HG03280 (cell line): Measurements from ENCODE around the gene AQP10.
"Not testable (repeated sequence)": the region's sequence is repeated elsewhere in the genome, so short reads cannot be mapped to it uniquely, and the experiment has no call there.

Experiments used
- ATAC-seq: cut with Tn5 transposase; IDR thresholded peaks from one replicate; pipeline ENCODE4 v1.9.1; 2021; ENCODE audit warnings: mild to moderate bottlenecking, moderate library complexity; ENCODE audit not compliant: unreplicated experiment

The AQP10 gene

DNA sequence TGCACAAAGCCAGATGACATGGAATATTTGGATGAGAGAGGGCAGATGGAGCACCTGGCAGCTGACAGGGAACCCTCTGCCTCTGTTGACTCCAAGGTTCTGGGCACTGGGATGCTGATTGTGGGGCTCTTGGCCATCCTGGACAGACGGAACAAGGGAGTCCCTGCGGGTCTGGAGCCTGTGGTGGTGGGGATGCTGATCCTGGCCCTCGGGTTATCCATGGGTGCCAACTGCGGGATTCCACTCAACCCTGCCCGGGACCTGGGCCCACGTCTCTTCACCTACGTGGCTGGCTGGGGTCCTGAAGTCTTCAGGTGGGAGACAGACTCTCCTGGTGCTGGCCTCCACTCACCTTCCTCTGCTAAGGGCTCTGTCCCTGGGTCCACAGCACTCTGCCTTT, 2.6 kb downstream of the AQP10 start:
- ATAC-seq: no peak

DNA sequence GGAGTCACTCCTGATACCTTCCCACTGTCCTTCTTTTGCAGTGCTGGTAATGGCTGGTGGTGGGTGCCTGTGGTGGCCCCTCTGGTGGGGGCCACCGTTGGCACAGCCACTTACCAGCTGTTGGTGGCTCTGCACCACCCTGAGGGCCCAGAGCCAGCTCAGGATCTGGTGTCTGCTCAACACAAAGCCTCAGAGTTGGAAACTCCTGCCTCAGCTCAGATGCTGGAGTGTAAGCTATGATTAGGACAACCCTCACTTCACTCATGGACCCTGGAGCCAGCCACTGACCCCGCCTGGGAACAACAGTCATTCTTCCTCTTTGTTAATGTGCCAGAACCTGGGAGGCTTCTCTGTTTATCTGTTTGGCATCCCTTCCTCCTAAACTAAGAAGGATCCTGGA, 3.3 kb downstream of the AQP10 start:
- no peak for ATAC-seq

DNA sequence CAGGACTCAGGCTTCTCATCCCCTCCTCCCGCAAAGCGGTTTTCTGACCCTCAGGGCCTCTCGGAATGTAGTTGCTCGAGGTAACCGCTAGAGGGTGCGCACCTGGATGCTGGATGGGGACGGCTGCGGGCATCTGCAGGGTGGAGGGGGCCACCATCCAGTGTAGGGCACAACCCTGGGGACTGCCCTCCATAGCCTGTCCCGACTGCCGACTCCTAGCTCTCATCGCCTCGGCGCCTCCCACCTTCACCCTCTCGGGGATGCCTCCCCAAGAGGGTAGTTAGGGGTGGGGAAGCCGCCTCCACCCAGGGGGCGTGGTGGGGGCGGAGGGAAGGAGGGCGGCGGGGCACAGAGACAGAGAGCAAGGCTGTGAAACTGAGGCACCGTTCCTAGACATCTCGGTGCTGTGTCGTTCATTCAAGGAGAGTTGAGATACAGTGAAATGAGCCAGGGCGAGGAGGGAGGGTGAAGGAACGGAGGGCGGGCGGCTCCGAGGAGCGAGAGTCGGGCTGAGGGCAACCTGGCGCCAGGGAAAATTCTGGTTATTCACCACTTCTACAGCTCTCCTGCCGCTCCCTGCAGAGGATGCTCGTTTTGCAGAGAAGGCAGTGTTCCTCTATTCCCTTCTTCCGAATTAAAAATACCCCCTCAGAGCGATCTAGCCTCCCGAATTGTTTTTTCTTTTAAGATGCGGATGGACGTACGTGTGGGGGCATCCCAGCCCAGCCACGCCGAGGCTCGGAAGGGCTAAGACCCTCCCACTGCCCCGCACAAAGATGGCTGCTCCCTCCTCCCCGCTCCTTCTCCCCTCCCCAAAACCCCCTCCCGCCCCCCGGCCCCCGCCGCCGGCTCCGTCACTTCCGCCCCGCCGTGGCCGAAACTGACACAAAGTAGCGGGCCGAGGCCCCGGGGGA, 4.0 kb downstream of the AQP10 start, which contains the start of gene ATP8B2:
Gene ATP8B2, plus strand, starts transcription at position 857 of the 914 bp plus-strand sequence. CDS start 2,617 bp downstream, outside the sequence.
- ATAC-seq: no peak

DNA sequence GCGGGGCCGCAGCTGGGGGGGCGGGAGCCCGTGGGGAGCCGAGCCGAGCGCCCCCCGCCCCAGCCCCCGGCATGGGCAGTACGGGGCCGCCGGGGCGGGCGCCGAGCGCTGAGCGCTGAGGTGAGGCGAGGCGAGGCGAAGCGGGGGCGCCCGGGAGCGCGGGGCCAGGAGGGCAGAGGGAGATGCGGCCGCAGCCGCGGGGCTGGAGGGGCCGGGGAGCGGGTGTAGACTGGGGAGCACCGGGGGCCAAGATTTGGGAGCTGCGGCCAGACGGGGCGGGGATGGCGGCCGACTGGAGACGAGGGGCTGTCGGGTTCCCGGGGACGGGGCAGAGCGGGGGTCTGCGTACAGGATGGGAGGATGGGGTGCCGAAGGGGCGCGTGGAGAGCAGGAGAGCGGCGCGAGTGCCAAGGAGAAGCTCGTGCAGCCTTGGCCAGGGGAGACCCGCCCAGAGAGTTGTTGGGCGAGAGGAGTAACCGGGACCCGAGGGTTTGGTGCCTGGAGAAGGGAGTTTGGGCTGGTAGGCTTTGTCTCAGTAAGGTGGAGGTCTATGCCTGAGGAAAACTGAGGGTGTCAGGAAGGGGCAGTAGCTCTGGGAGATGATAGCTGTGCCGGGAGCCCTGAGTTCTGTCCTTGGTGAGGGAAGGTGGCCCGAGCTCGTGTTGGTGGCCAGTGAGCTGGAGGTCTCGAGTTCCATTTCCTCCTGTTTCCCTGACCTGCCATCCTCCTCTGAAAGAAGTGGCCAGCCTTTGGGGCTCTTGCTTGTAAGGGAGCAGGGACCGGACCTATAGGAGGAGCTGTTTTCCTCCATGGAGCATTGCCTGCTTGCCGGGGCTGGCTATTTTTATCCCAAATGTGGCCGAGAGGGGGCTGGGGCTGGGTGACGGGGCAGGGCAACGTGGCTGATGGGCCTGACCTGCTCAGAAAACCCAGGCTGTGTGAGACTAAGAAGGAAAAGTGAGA, 5.0 kb downstream of the AQP10 start:
- no peak for ATAC-seq

DNA sequence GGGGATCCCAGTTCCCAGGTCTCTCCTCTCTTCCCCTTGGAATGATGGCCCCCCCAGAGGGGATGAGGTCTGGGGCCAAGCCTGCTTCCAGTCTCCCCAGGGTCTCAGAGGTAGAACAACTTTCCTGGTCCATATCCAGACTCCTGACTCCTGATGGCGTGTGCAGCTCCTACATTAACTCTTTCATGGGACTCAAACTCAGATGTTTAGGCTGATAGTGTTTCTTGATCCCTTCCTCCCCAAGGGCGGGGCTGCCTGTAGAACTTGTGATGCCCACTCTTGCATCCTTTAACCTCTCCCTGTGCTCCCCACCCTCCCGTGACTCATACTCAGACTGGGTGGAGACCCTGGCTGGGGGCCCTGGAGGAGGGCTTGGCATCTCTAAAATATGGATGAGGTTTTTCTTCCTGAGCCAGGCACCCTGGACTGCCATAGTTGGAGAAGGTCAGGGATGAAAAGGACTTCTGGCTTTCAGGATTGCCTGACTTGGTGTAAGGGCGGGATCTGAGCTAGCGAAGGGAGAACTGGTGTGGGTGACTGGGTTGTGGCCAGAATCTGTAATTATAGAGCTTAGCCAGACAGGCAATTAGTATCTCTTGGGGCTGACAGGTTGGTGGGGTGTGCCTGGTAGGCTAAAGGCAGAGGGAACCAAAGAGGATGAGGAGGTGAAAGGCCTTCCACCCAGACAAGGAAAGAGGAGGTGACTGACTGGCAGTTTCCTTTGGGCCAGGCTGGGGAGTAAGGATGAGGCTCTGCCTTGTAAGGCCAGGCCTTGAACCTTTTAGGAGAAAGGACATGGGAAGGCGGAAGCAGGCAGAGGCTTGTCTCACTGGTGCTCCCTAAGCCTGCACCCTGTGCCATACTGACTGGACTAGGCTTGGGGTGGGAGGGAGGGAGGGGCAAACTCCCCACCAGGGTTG, 5.9 kb downstream of the AQP10 start:
- no peak for ATAC-seq

DNA sequence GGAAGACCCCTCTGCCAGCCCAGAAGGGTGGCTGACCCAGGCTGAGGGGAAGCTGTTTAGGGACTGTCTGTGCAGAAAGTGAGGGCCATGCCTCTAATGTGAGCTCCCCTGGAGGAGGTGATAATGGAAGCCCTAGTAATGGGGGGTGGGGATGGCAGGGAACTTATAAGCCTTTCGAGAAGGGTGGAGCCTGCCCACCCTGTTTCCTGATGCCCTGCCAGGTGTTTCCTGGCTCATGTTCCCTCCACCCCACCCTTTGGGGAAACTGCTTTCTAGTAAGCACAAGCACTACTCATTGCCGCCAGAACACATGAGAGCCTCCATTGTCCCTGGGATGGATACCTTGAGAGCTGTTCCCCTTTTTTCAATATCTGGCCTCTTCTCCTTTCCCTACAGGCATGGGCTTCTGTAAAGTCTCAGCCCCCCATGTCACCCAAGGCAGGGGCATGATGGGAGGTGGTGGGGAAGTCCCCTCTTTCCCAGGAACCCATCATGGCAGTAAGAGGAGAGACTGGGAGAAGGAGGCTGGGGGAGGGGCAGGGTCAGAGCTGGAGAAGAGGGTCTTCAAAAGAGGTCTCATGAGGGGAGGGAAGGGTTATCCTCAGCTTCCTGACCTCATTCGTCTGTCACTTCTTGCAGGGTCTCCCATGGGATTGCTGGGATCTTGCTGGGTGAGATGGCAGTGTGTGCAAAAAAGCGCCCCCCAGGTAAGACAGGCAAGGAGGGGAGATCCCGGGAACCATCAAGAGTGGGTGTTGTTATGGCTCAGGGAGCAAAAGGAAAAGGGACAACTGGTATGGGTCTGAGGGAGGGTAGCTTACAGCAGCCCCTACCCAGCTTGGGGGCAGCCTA, 6.8 kb downstream of the AQP10 start:
- ATAC-seq: no peak

DNA sequence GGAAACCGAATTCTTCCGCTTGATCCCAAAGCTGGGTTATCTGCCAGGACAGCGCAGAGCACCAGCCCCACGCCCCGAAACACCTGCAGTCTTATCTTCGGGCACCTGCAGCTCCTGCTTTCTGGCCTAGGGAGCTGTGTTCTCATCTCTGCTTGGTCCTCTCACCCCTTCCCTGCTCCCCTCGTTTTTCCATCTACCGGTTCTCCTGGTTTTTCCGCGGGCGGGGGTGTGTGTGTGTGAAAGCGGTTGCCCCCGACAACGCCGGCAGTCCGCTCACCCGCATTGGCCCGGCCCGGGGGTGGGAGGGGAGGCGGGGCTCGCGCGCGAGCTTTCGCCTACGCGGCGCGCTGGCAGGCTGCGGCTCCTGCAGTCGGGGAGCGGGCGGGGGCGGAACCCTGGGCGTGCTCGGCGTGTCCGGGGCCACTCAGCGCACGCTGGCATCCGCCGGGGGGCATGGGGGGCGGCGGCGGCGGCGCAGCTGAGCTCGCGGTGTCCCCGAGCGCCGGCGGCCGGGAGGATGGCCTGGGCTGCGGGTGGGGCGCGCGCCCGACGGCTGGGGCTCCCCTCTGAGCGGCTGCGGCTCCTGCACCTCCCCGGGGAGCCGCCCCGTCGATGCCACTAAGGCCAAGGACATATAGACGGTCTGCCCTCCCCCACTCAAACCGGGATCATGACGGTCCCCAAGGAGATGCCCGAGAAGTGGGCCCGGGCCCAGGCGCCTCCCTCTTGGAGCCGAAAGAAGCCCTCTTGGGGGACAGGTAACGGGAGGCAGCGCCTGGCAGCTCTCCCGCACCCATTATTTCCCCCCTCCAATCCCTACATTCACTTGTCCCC, 7.6 kb downstream of the AQP10 start:
- peak; percentile 53 for ATAC-seq

DNA sequence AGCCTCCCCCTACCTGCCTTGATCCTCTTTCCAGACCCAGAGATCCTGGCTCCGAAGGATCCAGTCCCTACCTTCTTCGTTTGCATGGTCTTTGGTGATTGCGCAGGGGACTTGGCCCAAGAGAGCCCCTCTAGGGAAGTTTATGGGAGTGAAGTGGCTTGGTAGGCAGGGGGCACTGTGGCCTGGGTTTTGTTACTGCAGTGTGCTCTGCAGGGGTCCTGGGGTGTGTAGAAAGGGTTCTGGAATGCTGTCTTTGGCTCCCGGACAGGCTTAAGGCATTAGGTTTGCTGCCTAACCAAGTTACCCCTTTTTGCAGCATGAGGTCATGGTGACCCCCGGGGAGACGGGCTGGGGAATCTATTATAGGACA, 8.2 kb downstream of the AQP10 start:
- ATAC-seq: no peak

DNA sequence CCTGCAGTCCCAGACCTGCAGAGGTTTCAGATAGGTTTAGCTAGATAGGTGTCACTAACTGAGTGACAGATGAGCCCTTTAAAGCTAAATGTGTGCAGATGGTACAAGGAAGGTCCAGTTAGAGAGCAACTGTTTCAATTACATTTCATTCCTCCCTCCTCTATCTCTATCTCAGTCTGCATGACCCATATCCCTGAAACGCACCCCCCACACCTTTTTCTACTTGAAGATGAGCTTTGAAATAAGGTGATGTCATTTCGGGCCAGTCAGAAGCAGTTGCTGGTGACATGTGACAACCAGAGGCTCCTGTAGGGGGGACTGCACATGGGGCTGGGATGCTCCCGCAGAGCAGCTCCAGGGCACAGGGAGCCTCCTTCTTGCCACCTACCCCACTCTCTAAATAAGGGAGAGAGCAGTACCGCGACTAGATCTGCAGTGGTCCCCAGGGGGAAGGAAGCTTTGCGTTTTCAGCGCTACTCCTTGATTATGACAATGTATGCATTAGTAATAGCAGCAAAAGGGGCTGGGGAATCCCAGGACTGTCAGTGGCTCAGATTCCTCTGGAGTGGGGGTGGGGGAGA, 8.7 kb downstream of the AQP10 start:
- ATAC-seq: no peak

DNA sequence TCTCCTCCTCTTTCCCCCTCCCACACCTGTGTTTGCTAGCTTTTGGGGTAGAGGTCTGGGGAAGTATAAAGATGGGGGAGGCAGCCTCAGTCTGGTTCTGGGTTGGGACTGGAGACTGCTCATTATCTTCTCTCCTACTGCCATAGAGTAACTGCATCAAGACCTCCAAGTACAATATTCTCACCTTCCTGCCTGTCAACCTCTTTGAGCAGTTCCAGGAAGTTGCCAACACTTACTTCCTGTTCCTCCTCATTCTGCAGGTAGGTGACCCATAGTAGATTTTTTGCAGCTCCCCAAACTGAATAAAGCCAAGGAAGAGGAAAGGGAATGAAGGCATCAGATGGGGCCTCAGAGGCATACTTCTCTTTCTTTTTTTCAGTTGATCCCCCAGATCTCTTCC, 9.8 kb downstream of the AQP10 start:
- no peak for ATAC-seq

DNA sequence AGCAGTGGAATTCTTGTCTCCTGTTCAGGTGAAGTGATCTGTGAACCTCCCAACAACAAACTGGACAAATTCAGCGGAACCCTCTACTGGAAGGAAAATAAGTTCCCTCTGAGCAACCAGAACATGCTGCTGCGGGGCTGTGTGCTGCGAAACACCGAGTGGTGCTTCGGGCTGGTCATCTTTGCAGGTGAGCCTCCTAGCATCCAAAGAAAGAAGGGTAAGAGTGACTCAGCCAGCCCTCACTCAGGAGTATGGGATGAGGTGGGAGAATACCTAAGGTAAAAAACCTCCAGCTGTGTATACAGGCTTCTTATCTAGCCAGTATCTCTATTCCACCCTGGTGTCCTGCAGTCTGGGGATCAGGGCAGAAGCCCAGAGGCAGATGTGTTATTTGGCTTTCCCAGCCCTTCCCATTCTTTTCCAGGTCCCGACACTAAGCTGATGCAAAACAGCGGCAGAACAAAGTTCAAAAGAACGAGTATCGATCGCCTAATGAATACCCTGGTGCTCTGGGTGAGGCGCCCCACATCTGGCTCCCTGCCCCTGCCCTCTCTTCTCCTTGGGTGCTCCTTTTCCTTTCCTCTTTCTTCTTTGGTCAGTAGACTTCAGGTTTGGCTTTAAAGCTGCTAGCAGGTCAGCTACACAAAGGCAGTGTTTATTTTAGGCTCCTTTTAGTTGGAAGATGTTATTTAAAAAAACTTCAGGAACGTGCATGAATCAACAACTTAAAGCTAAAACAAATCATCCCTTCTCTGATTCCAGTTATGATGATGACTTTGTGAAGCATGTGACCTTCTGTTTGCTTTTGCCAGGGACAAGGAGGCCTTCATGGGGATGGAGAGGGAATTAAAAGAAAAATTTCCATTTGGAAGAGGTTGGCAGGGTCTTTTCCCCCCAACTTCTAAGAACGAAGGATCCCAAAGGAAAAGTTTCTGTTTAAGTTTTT, 13.5 kb downstream of the AQP10 start:
- ATAC-seq: no peak

DNA sequence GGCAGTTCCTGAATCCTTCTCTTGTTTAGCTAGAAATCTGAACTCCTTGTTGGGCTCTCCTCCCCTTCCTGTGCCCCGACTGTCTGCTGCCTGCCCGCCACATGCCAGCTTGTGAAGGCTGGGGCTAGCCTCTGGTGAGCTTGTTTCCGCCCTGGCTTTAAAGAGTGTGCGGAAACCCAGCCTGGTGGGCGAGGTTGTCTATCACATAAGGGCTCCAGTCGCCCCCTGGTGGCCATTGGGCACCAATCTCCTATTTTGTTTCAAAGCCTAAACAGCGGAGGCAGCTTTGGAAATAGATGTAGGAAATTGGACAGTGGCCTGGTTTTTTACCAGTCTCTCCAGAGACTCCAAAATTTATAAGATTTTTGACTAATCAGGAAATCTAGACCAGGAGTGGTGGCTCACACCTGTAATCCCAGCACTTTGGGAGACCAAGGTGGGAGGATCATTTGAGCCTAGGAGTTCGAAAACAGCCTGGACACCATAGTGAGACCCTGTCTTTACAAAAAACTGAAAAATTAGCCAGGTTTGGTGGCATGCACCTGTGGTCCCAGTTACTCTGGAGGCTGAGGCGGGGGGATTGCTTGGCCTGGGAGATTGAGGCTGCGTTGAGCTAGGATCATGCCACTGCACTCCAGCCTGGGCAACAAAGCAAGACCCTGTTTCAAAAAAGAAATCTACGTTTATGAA, 14.3 kb downstream of the AQP10 start:
- peak; percentile 63 for ATAC-seq

DNA sequence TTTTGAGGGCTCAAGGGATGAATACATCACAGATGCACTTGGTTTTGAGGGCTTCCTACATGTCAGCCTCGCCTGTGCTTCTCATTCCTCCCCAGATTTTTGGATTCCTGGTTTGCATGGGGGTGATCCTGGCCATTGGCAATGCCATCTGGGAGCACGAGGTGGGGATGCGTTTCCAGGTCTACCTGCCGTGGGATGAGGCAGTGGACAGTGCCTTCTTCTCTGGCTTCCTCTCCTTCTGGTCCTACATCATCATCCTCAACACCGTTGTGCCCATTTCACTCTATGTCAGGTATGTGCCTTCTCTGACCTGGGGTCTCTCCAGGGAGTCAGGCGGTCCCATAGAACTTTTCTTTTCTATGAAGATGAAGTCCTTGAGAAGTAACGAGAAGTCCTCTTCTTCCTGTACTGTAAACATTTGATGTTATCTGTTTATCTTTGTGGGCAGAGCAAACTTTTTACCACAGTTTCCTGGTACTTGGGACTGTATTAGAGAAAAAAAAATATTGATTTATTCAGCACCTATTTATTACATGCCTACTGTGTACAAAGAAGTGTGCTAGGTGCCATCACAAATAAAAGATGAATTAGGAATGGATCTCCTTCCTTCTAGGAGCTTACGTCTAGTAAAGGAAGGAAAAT, 16.5 kb downstream of the AQP10 start:
- no peak for ATAC-seq

DNA sequence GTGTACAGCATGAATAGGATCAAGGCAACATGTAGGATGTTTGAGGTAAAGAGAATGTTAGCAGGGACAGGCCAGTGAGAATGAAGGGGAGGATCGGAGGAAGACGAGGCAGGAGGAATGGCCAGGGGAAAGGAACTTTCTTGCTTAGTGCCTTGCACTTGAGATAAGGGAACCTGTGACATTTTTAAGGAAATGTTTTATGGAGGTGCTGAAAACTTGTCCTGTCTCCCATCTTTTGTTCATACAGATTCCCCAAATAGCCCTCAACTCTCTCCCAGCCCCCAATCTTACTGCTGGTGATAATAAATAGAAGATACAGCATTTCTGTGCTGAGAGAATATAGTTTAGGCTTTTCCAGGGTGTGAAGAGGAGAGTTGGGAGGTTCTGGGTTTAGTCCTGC, 18.0 kb downstream of the AQP10 start:
- ATAC-seq: no peak

DNA sequence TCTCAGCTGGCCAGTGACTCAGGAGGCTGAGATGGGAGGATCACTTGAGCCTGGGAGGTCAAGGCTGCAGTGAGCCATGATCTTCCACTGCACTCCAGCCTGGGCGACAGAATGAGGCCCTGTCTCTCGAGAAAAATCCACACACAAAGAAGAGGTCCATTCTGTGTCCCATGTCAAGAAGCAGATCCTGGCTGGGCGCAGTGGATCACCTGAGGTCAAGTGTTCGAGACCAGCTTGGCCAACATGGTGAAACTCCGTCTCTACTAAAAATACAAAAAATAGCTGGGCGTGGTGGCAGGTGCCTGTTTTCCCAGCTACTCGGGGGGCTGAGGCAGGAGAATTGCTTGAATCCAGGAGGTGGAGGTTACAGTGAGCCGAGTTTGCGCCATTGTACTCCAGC, 20.5 kb downstream of the AQP10 start:
- not testable (repeated sequence) for ATAC-seq

DNA sequence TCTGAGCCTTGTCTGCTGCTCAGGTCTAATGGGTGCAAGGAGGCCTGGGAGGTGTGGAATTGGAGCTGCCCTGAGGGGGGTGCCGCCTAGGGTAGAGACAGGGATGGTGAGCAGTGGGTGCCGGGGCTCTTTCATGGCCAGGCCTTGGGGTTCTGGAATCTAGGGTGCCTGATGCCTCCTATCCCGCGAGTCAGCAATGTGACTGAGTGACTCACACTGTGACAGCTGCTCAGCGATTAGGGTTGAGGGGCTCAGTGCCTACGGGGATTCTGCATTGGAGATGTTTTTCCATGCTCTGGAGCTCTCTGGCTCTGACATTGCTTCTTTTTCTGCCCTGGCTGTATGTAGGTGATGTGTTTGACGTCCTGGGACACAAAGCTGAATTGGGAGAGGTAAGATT, 21.2 kb downstream of the AQP10 start:
- no peak for ATAC-seq
